Activated CD4-positive, alpha-beta T cell treated with anti-CD3 and anti-CD28 coated beads, Interleukin-2, amount 50 U/mL, for 24 hours (primary cell): Measurements from ENCODE around the gene MIDN.
"Not testable (repeated sequence)": the region's sequence is repeated elsewhere in the genome, so short reads cannot be mapped to it uniquely, and the experiment has no call there.

ENCODE experiments used
- DNase-seq, 2 donors: peaks; one replicate each; pipeline ENCODE4 v3.0.0-alpha.2; 2020; ENCODE audit warnings: low read depth in 1 of 2, low spot score in 1 of 2

MIDN gene

GRCh38 chr19:1291761-1292418 lies 43.5 kb downstream of the MIDN start:
- DNase-seq: no peak

- no peak for DNase-seq
Observed at GRCh38 chr19:1292419-1293151, 44.2 kb downstream of the MIDN start.

- DNase-seq: no peak
Observed at GRCh38 chr19:1293782-1294604, 45.6 kb downstream of the MIDN start.

GRCh38 chr19:1294688-1295087 lies 46.3 kb downstream of the MIDN start:
- DNase-seq: no peak

- DNase-seq: no peak
Observed at GRCh38 chr19:1295169-1296012, 47.0 kb downstream of the MIDN start.

GRCh38 chr19:1296078-1296477 lies 47.7 kb downstream of the MIDN start:
- no peak for DNase-seq

- no peak for DNase-seq
Observed at GRCh38 chr19:1296575-1297271, 48.3 kb downstream of the MIDN start.

- DNase-seq: no peak
Observed at GRCh38 chr19:1298235-1298634, 49.9 kb downstream of the MIDN start.

- DNase-seq: no peak
Observed at GRCh38 chr19:1299801-1300200, 51.4 kb downstream of the MIDN start.

- DNase-seq: no peak
Observed at GRCh38 chr19:1300744-1301490, 52.5 kb downstream of the MIDN start.

GRCh38 chr19:1302533-1303239 lies 54.3 kb downstream of the MIDN start:
- DNase-seq: no peak

- no peak for DNase-seq
Observed at GRCh38 chr19:1304197-1304924, 56.0 kb downstream of the MIDN start.

GRCh38 chr19:1305354-1305753 lies 57.0 kb downstream of the MIDN start:
- not testable (repeated sequence) for DNase-seq

- DNase-seq: no peak
Observed at GRCh38 chr19:1307320-1307719, 58.9 kb downstream of the MIDN start.

GRCh38 chr19:1307755-1308303 lies 59.4 kb downstream of the MIDN start:
- no peak for DNase-seq

GRCh38 chr19:1308718-1309117 lies 60.3 kb downstream of the MIDN start:
- DNase-seq: no peak
